Measurements from ENCODE around the gene VWA5B1. TPM values are rescaled to one million over a fixed set of nuclear protein-coding genes. Genes with fewer than 3 reads are reported as not detected.

Gene VWA5B1
- polyA plus RNA-seq, 4 donors: 0.82 to 2.7 (median 2.0) TPM

- no peak for DNase-seq (ENCODE audit: low read depth in 4 of 4, low spot score in 2 of 4)
Observed at GRCh38 chr1:20365421-20366055, 74.9 kb downstream of the VWA5B1 start.

- DNase-seq (ENCODE audit: low read depth in 4 of 4, low spot score in 2 of 4): no peak
Observed at GRCh38 chr1:20366056-20366462, 75.4 kb downstream of the VWA5B1 start.

GRCh38 chr1:20366463-20367115 is 75.9 kb downstream of the VWA5B1 start:
- DNase-seq (ENCODE audit: low read depth in 4 of 4, low spot score in 2 of 4): no peak

- DNase-seq (ENCODE audit: low read depth in 4 of 4, low spot score in 2 of 4): no peak
Observed at GRCh38 chr1:20367116-20367585, 76.5 kb downstream of the VWA5B1 start.

GRCh38 chr1:20367626-20368025 is 77.0 kb downstream of the VWA5B1 start:
- DNase-seq (ENCODE audit: low read depth in 4 of 4, low spot score in 2 of 4): no peak

- no peak for DNase-seq (ENCODE audit: low read depth in 4 of 4, low spot score in 2 of 4)
Observed at GRCh38 chr1:20368866-20369470, 78.3 kb downstream of the VWA5B1 start.

- no peak for DNase-seq (ENCODE audit: low read depth in 4 of 4, low spot score in 2 of 4)
Observed at GRCh38 chr1:20370698-20371097, 80.0 kb downstream of the VWA5B1 start.

GRCh38 chr1:20371411-20371810 is 80.7 kb downstream of the VWA5B1 start:
- DNase-seq (ENCODE audit: low read depth in 4 of 4, low spot score in 2 of 4): peak in 1 of 4 donors; percentile 49

- no peak for DNase-seq (ENCODE audit: low read depth in 4 of 4, low spot score in 2 of 4)
Observed at GRCh38 chr1:20371883-20372282, 81.2 kb downstream of the VWA5B1 start.

GRCh38 chr1:20372676-20373075 is 82.0 kb downstream of the VWA5B1 start:
- no peak for DNase-seq (ENCODE audit: low read depth in 4 of 4, low spot score in 2 of 4)

GRCh38 chr1:20373286-20373685 is 82.6 kb downstream of the VWA5B1 start:
- DNase-seq (ENCODE audit: low read depth in 4 of 4, low spot score in 2 of 4): no peak

- DNase-seq (ENCODE audit: low read depth in 4 of 4, low spot score in 2 of 4): no peak
Observed at GRCh38 chr1:20373764-20374163, 83.1 kb downstream of the VWA5B1 start.

- no peak for DNase-seq (ENCODE audit: low read depth in 4 of 4, low spot score in 2 of 4)
Observed at GRCh38 chr1:20375563-20375962, 84.9 kb downstream of the VWA5B1 start.

GRCh38 chr1:20376171-20376570 is 85.5 kb downstream of the VWA5B1 start:
- no peak for DNase-seq (ENCODE audit: low read depth in 4 of 4, low spot score in 2 of 4)

- DNase-seq (ENCODE audit: low read depth in 4 of 4, low spot score in 2 of 4): no peak
Observed at GRCh38 chr1:20376880-20377494, 86.3 kb downstream of the VWA5B1 start.

- DNase-seq (ENCODE audit: low read depth in 4 of 4, low spot score in 2 of 4): no peak
Observed at GRCh38 chr1:20377516-20378270, 87.0 kb downstream of the VWA5B1 start.

GRCh38 chr1:20379075-20379474 is 88.4 kb downstream of the VWA5B1 start:
- no peak for DNase-seq (ENCODE audit: low read depth in 4 of 4, low spot score in 2 of 4)

GRCh38 chr1:20380175-20380574 is 89.5 kb downstream of the VWA5B1 start:
- DNase-seq (ENCODE audit: low read depth in 4 of 4, low spot score in 2 of 4): no peak

GRCh38 chr1:20380616-20381035 is 90.0 kb downstream of the VWA5B1 start:
- no peak for DNase-seq (ENCODE audit: low read depth in 4 of 4, low spot score in 2 of 4)

GRCh38 chr1:20381045-20381641 is 90.5 kb downstream of the VWA5B1 start:
- DNase-seq (ENCODE audit: low read depth in 4 of 4, low spot score in 2 of 4): no peak
